GM21381 (cell line): Measurements from ENCODE around the gene CYB5R3.

ENCODE experiments used
- ATAC-seq: cut with Tn5 transposase; IDR thresholded peaks from one replicate; pipeline ENCODE4 v1.9.1; 2021; ENCODE audit warnings: mild to moderate bottlenecking, moderate library complexity; ENCODE audit not compliant: unreplicated experiment

CYB5R3 gene

GRCh38 chr22:42646569-42647525 lies 2.3 kb downstream of the CYB5R3 start:
- no peak for ATAC-seq

GRCh38 chr22:42645938-42646568 lies 3.1 kb downstream of the CYB5R3 start:
- no peak for ATAC-seq

GRCh38 chr22:42645341-42645937 lies 3.8 kb downstream of the CYB5R3 start:
- ATAC-seq = no peak

GRCh38 chr22:42644422-42645340 lies 4.5 kb downstream of the CYB5R3 start:
- no peak for ATAC-seq

GRCh38 chr22:42643634-42644421 lies 5.4 kb downstream of the CYB5R3 start:
- no peak for ATAC-seq

GRCh38 chr22:42642806-42643633 lies 6.2 kb downstream of the CYB5R3 start:
- no peak for ATAC-seq

GRCh38 chr22:42641801-42642413 lies 7.3 kb downstream of the CYB5R3 start:
- no peak for ATAC-seq

- no peak for ATAC-seq
These were observed 9.5 kb downstream of the CYB5R3 start for GRCh38 chr22:42639541-42640241.

- ATAC-seq = no peak
These were observed 11.6 kb downstream of the CYB5R3 start for GRCh38 chr22:42637555-42637954.

- ATAC-seq = no peak
These were observed 12.7 kb downstream of the CYB5R3 start for GRCh38 chr22:42636506-42636905.

GRCh38 chr22:42635531-42635930 lies 13.7 kb downstream of the CYB5R3 start:
- no peak for ATAC-seq

GRCh38 chr22:42633013-42633412 lies 16.2 kb downstream of the CYB5R3 start:
- ATAC-seq = no peak

- ATAC-seq = no peak
These were observed 17.1 kb downstream of the CYB5R3 start for GRCh38 chr22:42632096-42632495.

- ATAC-seq = no peak
These were observed 18.1 kb downstream of the CYB5R3 start for GRCh38 chr22:42630901-42631602.

GRCh38 chr22:42630211-42630610 lies 19.0 kb downstream of the CYB5R3 start:
- ATAC-seq = no peak

GRCh38 chr22:42627981-42628380 lies 21.2 kb downstream of the CYB5R3 start:
- ATAC-seq = no peak

GRCh38 chr22:42626951-42627625 lies 22.1 kb downstream of the CYB5R3 start:
- ATAC-seq = no peak
